T-helper 22 cell (primary cell): ENCODE measurements around the gene TIGD1.
A peak's percentile ranks its signal among the peaks of the same experiment; 100 is the strongest.

Source experiments
- DNase-seq: peaks from one replicate; pipeline ENCODE4 v3.0.0-alpha.2; 2020; ENCODE audit warnings: low read depth

TIGD1 gene

DNA sequence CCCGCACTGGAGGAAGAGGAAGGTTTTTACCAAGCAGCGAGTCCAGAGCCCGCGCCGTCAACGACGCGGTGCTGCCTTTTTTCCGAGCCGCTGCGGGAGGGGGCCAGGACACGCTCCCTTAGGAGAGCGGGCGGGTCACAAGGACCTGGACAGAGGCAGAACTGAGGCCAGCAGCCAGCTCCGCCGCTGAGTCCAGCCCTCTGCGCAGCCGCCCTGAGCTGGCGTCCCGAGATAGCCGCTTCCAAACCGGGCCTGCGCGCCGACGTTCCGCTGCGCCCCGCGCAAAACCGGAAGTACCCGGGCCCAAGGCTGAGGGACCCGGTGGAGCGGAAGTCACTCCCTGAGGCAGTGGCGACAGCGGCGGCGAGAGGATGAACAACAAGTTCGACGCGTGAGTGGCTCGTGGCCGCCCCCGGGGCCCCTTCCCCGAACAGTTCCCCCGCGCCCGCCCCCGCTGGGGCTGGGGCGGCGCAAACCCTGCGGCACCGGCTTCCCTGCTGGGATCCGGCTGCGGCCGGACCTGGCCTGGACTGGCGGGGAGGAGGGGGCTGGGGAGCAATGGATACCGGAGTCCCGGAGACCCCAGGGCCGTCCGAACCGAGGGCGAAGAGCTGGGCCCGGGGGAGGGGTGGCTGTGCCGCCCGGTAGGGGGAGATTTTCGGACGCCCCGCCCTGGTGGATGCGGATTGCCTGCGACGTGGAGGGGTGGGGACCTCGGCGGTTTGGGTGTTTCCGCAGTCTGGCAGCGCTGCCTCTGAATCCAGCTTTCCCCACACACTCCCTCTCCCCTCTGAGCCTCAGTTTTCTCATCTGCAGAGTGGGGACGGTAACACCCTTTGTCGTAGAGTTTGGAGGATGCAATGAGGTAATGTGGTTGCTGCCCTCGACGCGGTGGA, at the start of gene TIGD1, which contains the start of gene EIF4E2:
TIGD1 (minus strand) TSS at position 204 of the 896 bp plus-strand sequence. CDS start 675 bp downstream, outside the sequence.
EIF4E2 (plus strand) TSS at position 336 of the 896 bp plus-strand sequence; CDS start at position 372, 36 bp downstream.
- DNase-seq, result peak; percentile 83

DNA sequence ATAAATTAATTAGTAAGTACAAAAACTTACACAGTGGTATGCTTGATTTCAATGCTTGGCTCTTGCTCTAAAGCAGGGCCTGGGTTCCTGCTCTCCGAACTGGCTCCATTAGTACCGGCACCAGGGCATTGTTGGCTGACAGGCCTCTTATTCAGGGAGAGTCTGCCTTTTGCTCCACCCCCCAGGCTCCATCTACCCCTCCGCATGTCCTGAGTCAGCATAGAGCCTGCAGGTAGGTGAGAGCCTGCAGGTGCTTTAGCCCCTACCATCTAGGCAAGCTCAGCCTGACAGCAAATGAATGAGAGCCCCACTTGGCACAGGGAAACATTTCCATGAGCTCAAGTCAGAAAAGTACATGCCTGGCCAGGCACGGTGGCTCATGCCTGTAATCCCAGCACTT, 47.9 kb upstream of the TIGD1 start:
- no peak for DNase-seq

DNA sequence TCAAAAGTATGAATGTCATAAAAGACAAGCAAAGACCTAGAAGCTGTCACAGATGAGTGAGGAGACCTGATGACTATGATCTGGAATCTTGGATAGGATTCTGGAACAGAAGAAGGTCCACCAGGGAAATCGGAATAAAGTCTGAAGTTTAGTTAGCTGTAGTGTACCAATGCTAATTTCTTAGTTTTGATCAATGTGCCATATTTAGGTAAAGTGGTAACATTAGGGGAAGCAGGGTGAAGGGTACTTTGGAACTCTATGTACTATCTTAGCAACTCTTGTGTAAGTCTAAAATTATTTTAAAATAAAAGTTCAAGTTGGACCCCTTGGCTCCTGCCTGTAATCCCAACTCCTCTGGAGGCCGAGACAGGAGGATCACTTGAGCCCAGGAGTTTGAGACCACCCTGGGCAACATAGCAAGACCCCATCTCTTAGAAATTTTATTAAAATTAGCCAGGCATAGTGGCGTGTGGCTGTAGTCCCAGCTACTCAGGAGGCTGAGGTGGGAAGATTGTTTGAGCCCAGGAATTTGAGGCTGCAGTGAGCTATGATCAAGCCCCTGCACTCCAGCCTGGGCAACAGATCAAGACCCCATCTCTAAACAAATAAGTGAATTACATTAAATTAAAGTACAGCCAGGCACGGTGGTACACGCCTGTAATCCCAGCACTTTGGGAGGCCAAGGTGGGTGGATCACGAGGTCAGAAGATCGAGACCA, 47.2 kb upstream of the TIGD1 start:
- no peak for DNase-seq

- no peak for DNase-seq
Observed at GRCh38 chr2:232593982-232594381, 43.6 kb upstream of the TIGD1 start.

DNA sequence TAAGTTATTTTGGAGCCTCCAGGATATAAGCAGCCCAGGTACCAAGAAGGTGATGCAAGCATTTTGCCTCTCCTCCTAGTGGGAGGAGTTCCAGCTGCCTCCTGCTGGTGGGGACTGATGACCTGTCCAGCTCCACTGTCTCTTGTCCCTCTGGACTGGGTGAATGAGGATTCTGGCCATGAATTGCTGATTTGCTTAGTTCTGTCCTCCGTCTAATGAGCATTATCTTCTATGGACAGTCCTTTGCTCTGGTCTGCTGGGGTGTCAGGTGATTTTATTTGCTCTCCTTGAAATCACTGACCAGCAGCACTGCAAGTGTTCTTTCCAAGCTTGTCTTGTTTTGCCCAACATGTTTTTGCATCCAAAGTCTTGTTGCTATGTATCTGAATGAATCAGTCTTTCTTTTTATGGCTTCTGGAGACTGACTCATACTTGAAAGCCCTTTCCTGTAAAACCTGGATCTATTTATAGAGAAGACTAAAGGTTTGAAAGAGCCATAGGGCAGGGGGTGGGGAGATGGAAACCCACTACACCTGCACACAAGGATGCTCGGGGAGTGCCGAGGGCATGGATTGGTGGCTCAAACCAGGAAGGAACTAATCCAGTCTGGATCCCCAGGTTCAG, 42.5 kb upstream of the TIGD1 start:
- DNase-seq, result no peak

DNA sequence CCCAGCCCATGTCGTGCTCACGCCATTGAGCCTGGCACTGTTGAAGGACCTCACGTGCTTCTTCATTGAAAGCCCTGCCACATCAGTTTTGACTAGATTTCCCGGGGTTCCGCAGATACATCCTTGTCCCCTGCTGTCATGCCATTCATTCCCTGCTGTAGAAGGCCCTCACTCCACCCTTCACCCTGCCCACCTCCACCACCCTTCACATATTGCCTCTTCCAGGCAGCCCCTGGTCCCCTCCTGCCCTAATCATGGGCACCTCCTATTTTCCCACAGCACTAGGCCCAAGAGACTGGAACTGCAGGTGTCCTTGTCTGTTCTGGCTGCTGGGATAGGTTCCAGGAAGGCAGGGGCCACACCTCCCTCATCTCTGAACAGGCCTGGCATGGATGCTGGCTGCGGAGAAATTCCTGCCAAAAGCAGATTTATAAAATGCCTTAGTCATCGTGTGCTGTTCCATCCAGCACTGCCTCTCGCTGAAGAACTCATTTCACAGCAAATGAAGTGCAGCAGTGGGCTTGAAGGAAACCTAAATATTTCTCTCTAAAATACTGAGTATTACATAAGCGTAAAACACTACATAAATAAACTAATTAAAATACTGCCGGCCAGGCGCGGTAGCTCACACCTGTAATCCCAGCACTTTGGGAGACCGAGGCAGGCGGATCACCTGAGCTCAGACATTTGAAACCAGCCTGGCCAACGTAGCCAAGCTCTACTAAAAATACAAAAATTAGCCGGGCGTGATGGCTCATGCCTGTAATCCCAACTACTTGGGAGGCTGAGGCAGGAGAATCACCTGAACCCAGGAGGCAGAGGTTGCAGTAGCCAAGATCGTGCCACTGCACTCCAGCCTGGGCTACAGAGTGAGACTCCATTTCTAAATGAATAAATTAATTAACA, 38.6 kb upstream of the TIGD1 start:
- DNase-seq, result no peak

GRCh38 chr2:232588031-232588430, 37.7 kb upstream of the TIGD1 start:
- DNase-seq, result no peak

DNA sequence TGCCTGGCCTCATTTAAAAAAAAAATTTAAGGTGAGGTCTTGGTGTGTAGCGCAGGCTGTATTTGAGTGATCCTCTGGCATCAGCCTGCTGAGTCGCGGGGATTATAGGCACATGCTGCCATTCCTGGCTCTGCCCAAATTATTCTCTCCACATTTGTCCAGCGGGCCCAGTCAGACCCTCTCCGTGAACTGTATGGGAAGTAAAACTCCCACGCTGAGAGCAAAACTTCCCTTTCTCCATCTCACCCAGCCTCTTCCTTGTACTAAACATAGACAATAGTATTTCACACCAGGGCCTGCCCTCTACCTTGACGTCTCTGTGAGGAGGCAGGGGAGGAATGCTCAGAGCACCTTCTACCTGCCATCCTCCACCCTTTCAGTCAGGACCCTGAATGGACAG, 37.2 kb upstream of the TIGD1 start:
- DNase-seq, result no peak

DNA sequence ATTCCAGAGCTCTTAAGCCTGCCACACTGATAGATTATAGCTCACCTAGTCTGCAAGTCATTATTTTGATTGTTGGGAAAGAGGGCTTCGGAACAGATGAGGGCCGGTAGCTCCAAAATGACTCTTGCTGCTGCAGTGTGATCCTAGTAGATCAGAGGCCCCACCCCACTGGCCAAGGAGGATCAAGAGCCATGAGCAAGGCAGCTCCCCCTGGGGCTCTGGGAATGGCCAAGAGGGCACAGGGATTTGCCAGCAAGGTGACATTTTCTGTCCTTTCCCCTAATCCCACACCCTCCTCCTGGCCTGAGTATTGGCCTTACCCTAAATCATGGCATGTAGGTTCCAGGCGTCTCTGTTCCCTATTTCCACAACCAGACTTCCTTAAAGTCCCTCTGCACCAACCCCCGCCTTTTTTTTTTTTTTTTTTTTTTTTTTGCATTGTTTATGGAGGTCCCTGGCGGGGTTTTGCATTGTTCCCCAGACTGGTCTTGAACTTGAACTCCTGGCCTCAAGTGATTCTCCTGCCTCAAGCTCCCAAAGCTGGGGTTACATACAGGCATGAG, 36.7 kb upstream of the TIGD1 start:
- no peak for DNase-seq

DNA sequence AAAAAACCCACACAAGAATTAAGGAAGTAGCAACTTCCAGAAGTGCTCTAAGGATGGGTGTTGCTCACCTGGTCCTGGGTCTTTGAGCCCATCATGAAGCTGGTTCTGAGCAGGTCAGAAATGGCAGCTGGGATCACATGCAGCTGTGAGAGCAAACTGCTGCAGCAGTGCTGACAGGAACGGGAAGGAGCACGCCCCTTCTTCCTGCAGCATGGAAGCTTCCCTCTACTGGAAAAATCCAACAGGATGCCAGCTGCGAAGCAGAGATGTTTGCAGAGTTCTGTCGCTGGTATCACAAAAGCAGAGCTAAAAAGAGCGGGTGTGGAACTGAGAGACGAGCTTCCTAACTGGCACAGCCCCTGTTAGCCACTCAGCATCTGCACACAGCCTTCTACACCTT, 33.9 kb upstream of the TIGD1 start:
- no peak for DNase-seq

GRCh38 chr2:232581725-232582124, 31.4 kb upstream of the TIGD1 start:
- no peak for DNase-seq

- DNase-seq, result no peak
Observed at GRCh38 chr2:232580648-232580981, 30.3 kb upstream of the TIGD1 start.

DNA sequence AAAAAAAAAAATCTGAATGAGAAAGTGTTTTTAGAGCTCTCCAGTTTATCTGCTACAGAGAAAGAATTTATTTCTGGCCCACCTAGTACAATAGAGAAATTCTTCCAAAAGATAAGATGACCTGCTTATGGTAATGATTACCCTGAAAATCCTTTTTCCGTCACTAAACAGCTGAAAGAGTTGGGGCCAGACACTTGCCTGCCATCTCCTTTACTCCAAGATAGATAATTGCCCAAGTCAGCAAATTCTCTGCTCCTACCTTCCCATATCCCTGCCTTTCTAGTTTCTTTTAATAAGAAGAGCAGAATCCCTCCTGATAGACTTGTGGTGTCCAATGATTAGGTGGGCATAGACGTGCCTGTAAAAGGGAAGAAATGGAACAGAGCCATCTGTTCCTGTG, 28.3 kb upstream of the TIGD1 start:
- DNase-seq, result no peak

- DNase-seq, result no peak
Observed at GRCh38 chr2:232577841-232578240, 27.5 kb upstream of the TIGD1 start.

- DNase-seq, result no peak
Observed at GRCh38 chr2:232576995-232577394, 26.6 kb upstream of the TIGD1 start.

GRCh38 chr2:232575404-232575746, 25.0 kb upstream of the TIGD1 start:
- no peak for DNase-seq

- DNase-seq, result no peak
Observed at GRCh38 chr2:232574674-232575403, 24.5 kb upstream of the TIGD1 start.

GRCh38 chr2:232573771-232574435, 23.5 kb upstream of the TIGD1 start:
- no peak for DNase-seq

- no peak for DNase-seq
Observed at GRCh38 chr2:232573042-232573441, 22.7 kb upstream of the TIGD1 start.

- DNase-seq, result no peak
Observed at GRCh38 chr2:232571026-232571474, 20.7 kb upstream of the TIGD1 start.
